HG03066 (cell line): Measurements from ENCODE around the gene DBX1.
"Not testable (repeated sequence)": the region's sequence is repeated elsewhere in the genome, so short reads cannot be mapped to it uniquely, and the experiment has no call there.

Source experiments
- ATAC-seq: cut with Tn5 transposase; IDR thresholded peaks from one replicate; pipeline ENCODE4 v1.9.1; 2021; ENCODE audit warnings: low read depth; ENCODE audit not compliant: unreplicated experiment

DBX1 gene

GRCh38 chr11:20160425-20161229 lies at the start of gene DBX1:
DBX1 (minus strand) TSS chr11:20160475; CDS start chr11:20160324, 151 bp downstream.
- no peak for ATAC-seq

GRCh38 chr11:20208622-20209111 lies 48.4 kb upstream of the DBX1 start:
- ATAC-seq, result no peak

GRCh38 chr11:20207781-20208621 lies 47.7 kb upstream of the DBX1 start:
- no peak for ATAC-seq

- no peak for ATAC-seq
These were observed 45.5 kb upstream of the DBX1 start for GRCh38 chr11:20205807-20206206.

GRCh38 chr11:20204681-20205080 lies 44.4 kb upstream of the DBX1 start:
- no peak for ATAC-seq

GRCh38 chr11:20203831-20204230 lies 43.6 kb upstream of the DBX1 start:
- no peak for ATAC-seq

- ATAC-seq, result no peak
These were observed 41.0 kb upstream of the DBX1 start for GRCh38 chr11:20201231-20201630.

GRCh38 chr11:20200331-20200955 lies 40.2 kb upstream of the DBX1 start:
- not testable (repeated sequence) for ATAC-seq

- ATAC-seq, result no peak
These were observed 37.6 kb upstream of the DBX1 start for GRCh38 chr11:20197881-20198280.

GRCh38 chr11:20194470-20194869 lies 34.2 kb upstream of the DBX1 start:
- ATAC-seq, result no peak

- no peak for ATAC-seq
These were observed 33.0 kb upstream of the DBX1 start for GRCh38 chr11:20193307-20193706.

- ATAC-seq, result no peak
These were observed 32.4 kb upstream of the DBX1 start for GRCh38 chr11:20192641-20193040.

GRCh38 chr11:20192151-20192550 lies 31.9 kb upstream of the DBX1 start:
- no peak for ATAC-seq

GRCh38 chr11:20178976-20179375 lies 18.7 kb upstream of the DBX1 start:
- ATAC-seq, result no peak

- no peak for ATAC-seq
These were observed 16.9 kb upstream of the DBX1 start for GRCh38 chr11:20177136-20177535.

- no peak for ATAC-seq
These were observed 12.6 kb upstream of the DBX1 start for GRCh38 chr11:20172721-20173447.

- no peak for ATAC-seq
These were observed 3.7 kb upstream of the DBX1 start for GRCh38 chr11:20163783-20164481.

- ATAC-seq, result no peak
These were observed 2.8 kb upstream of the DBX1 start for GRCh38 chr11:20162824-20163782.
